Heart left ventricle (tissue), 13 donors: ENCODE measurements around the gene RUNX1.

ENCODE experiments used
- POLR2A ChIP-seq, 2 donors: fragments of 450-650 bp; IDR thresholded peaks; one replicate each; pipeline ENCODE4 v1.6.1; 2017; ENCODE audit warnings: antibody characterized with exemption in 2 of 2, mild to moderate bottlenecking in 2 of 2, moderate library complexity in 2 of 2
- TF ChIP-seq, protein P1 (sequence below), 12 donors: fragments of 200-600 bp; sonication (generic) in 4 of 12; IDR thresholded peaks; one replicate each; pipeline versions ENCODE4 v1.5.0 to v1.8.0; 2018 to 2022; ENCODE audit warnings: antibody characterized with exemption in 12 of 12, mild to moderate bottlenecking in 5 of 12
- donor health status: ischemic (EF 13 %, LVEDD 7.1; RV severe dilation, severe dysfunction).
- donor health status: DM: no; HTN: yes; CAD: no.
- donor health status: DM: no; HTN: no; CAD: no.
- donor health status: ischemic (EF 25% LVEDD 6.9; RV normal size, moderate dysfunction).
- donor health status: ischemic (EF 25% LVEDD 5.7; RV mildly dilated, moderate dysfunction).
- donor health status: ischemic (EF 35%, LVEDD 5.7; RV mildly dilated, moderate dysfunction).
- donor health status: nonischemic (EF 11% LVEDD 7.7; RV severe dilation, severe dysfunction).
- donor health status: DM: yes; HTN: yes; CAD: no.
- donor health status: PGD.
- donor health status: ischemic (EF 29% LVEDD 5.4; RV normal size, mild dysfunction).
- donor health status: nonischemic (EF 23%, LVEDD 6.1; RV moderate dilation, normal function).

DNA sequence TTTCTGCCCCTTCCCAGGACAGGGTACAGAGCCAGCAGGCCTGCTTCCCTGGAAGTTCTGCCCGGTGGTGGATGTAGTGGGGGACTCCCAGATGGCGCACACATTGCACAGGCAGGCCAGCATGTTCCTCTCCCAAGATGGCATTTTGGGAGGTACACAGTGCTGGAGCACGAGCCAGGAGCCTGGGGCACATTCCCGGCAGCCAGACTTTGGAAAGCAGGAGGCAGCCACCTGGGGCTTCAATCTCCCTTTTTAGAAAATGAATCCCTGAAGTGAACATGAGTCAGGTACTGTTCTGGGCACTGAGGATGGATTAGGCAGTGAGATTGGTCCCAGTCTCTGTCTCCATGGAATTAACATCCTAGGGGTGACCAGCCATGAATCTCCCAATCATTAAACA lies 56.9 kb downstream of the RUNX1 start:
- TF ChIP-seq, protein P1, sequence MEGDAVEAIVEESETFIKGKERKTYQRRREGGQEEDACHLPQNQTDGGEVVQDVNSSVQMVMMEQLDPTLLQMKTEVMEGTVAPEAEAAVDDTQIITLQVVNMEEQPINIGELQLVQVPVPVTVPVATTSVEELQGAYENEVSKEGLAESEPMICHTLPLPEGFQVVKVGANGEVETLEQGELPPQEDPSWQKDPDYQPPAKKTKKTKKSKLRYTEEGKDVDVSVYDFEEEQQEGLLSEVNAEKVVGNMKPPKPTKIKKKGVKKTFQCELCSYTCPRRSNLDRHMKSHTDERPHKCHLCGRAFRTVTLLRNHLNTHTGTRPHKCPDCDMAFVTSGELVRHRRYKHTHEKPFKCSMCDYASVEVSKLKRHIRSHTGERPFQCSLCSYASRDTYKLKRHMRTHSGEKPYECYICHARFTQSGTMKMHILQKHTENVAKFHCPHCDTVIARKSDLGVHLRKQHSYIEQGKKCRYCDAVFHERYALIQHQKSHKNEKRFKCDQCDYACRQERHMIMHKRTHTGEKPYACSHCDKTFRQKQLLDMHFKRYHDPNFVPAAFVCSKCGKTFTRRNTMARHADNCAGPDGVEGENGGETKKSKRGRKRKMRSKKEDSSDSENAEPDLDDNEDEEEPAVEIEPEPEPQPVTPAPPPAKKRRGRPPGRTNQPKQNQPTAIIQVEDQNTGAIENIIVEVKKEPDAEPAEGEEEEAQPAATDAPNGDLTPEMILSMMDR (IDR thresholded peaks at IDR 0.05), result no peak
- TF ChIP-seq POLR2A (IDR thresholded peaks at IDR 0.05), result no peak
